ENCODE data around the gene BIK.

DNA sequence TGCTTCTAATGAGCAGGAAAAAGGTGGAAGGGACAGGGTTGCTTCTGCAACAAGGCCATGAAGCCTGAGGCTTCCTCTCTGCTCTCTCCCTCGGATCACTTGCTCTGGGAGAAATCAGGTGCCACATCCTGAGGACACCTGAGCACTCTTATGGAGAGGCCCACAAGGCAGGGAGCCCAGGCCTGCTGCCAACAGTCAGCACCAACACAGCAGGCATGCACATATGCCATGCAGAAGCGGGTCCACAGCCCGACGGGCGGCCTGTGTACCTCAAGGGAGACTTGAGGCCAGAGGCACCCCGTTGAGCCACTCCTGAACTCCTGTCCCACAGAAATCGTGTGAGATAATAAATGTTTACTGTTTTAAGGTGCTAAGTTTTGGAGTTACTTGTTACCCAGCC, 66.9 kb downstream of the BIK start:
- TF ChIP-seq GATA2 (IDR thresholded peaks at IDR 0.05; ENCODE audit: low read depth, low read length): no peak
- TF ChIP-seq GATA3 (IDR thresholded peaks at IDR 0.05; ENCODE audit: low read depth, low read length): no peak

Data from SH-SY5Y (cell line).